ENCODE results near the gene IBA57.

Gene IBA57

DNA sequence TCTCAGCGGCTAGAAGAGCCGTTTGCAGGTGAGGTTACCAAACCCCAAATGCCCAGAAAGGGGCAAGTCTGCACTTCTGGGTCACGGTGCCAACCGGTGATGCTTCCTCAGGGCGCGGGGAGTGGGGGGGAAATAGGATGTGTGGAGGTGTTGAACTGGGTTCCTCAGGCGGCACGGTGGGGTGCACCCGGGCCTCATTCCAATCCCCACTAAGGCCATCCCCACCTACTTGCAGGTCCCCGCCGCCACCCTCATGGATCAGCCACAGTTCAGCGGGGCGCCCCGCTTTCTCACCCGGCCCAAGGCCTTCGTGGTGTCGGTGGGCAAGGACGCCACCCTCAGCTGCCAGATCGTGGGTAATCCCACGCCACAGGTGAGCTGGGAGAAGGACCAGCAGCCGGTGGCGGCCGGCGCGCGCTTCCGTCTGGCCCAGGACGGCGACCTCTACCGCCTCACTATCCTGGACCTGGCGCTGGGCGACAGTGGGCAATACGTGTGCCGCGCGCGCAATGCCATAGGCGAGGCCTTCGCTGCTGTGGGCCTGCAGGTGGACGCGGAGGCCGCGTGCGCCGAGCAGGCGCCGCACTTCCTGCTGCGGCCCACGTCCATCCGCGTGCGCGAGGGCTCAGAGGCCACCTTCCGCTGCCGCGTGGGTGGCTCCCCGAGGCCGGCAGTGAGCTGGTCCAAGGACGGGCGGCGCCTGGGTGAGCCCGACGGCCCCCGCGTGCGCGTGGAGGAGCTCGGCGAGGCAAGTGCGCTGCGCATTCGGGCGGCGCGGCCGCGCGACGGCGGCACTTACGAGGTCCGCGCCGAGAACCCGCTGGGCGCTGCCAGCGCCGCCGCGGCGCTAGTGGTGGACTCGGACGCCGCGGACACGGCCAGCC, 46.2 kb downstream of the IBA57 start:
- TF ChIP-seq, protein P1, sequence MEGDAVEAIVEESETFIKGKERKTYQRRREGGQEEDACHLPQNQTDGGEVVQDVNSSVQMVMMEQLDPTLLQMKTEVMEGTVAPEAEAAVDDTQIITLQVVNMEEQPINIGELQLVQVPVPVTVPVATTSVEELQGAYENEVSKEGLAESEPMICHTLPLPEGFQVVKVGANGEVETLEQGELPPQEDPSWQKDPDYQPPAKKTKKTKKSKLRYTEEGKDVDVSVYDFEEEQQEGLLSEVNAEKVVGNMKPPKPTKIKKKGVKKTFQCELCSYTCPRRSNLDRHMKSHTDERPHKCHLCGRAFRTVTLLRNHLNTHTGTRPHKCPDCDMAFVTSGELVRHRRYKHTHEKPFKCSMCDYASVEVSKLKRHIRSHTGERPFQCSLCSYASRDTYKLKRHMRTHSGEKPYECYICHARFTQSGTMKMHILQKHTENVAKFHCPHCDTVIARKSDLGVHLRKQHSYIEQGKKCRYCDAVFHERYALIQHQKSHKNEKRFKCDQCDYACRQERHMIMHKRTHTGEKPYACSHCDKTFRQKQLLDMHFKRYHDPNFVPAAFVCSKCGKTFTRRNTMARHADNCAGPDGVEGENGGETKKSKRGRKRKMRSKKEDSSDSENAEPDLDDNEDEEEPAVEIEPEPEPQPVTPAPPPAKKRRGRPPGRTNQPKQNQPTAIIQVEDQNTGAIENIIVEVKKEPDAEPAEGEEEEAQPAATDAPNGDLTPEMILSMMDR (IDR thresholded peaks at IDR 0.05; ENCODE audit: control extremely low read depth, extremely low read depth, low read depth, missing control alignments): no peak
- ChIA-PET POLR2A (no interaction called here), CTCF (interaction anchor here (0.8 kb wide), 1 partner anchor 9 kb away, joined by 3 read pairs; no protein-coding TSS in a partner anchor)
- peak; percentile 13 for DNase-seq (ENCODE audit: extremely low spot score)

- TF ChIP-seq, protein P1 (IDR thresholded peaks at IDR 0.05; ENCODE audit: control extremely low read depth, extremely low read depth, low read depth, missing control alignments): no peak
- peak; percentile 6 for DNase-seq (ENCODE audit: extremely low spot score)
- ChIA-PET POLR2A (no interaction called here), CTCF (no interaction called here)
Observed at GRCh38 chr1:228212415-228212965, 46.9 kb downstream of the IBA57 start.

GRCh38 chr1:228212966-228213844, 47.6 kb downstream of the IBA57 start:
- DNase-seq (ENCODE audit: extremely low spot score): peak; percentile 91
- TF ChIP-seq, protein P1 (IDR thresholded peaks at IDR 0.05; ENCODE audit: control extremely low read depth, extremely low read depth, low read depth, missing control alignments): peak; percentile 77
- CTCF ChIA-PET: interaction anchor here (0.9 to 1.5 kb wide), 7 partner anchors 10 to 302 kb away, joined by 3 to 7 read pairs (median 3); no protein-coding TSS in a partner anchor
- POLR2A ChIA-PET: interaction anchor here (0.5 kb wide), 1 partner anchor 266 kb away, joined by 8 read pairs; no protein-coding TSS in a partner anchor

- TF ChIP-seq, protein P1 (IDR thresholded peaks at IDR 0.05; ENCODE audit: control extremely low read depth, extremely low read depth, low read depth, missing control alignments): no peak
- DNase-seq (ENCODE audit: extremely low spot score): no peak
- ChIA-PET CTCF (interaction anchor here (0.8 to 1.5 kb wide), 10 partner anchors 9 to 301 kb away, joined by 3 to 7 read pairs (median 3); no protein-coding TSS in a partner anchor), POLR2A (interaction anchor here (0.5 kb wide), 1 partner anchor 265 kb away, joined by 8 read pairs; no protein-coding TSS in a partner anchor)
Observed at GRCh38 chr1:228213917-228214808, 48.6 kb downstream of the IBA57 start.

DNA sequence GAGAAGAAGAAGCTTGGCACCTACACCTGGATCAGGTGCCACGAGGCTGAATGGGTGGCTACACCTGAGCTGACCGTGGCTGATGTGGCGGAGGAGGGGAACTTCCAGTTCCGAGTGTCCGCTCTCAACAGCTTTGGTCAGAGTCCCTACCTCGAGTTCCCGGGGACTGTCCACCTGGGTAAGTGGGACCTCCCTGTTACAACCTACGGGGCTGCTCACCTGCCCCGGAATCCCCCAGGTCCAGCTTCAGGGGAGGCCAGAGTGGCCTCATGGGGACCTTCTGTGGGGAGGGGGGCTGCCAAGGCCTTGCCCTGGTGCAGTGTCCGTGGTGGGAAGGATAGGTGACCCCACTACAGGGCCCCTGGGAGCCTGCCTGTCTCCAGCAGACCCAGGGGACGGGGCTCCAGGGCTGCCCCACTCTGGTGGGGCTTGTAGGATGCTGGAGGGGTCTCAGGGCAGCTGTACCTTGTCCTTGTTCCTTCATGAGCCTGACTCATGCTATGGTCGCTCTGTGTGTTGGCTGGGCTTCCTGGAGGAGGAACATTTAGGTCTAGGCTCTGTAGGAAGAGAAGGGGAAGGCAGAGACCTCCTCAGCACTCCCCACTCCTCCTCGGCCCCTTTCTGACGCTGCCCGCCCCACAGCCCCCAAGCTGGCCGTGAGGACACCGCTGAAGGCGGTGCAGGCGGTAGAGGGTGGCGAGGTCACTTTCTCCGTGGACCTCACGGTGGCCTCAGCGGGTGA, 49.5 kb downstream of the IBA57 start:
- DNase-seq (ENCODE audit: extremely low spot score): no peak
- CTCF ChIA-PET: interaction anchor here (0.9 to 1.5 kb wide), 3 partner anchors 24 to 68 kb away, joined by 3 to 4 read pairs (median 3); no protein-coding TSS in a partner anchor
- TF ChIP-seq, protein P1 (IDR thresholded peaks at IDR 0.05; ENCODE audit: control extremely low read depth, extremely low read depth, low read depth, missing control alignments): no peak
- POLR2A ChIA-PET: no interaction called here
